NCI-H2196 (cell line): ENCODE measurements around the gene NAT16.
A peak's percentile ranks its signal among the peaks of the same experiment; 100 is the strongest.

Experiments used
- DNase-seq: peaks from one replicate; lab custom pipeline; 2025; ENCODE audit not compliant: unreplicated experiment; lab: John Stamatoyannopoulos, UW

NAT16 gene

GRCh38 chr7:101172005-101172853 lies 7.9 kb downstream of the NAT16 start:
- DNase-seq, result peak; percentile 84

GRCh38 chr7:101171442-101171837 lies 8.7 kb downstream of the NAT16 start:
- DNase-seq, result no peak

- no peak for DNase-seq
These were observed 9.3 kb downstream of the NAT16 start for GRCh38 chr7:101170617-101171441.

- no peak for DNase-seq
These were observed 10.1 kb downstream of the NAT16 start for GRCh38 chr7:101169838-101170551.

- DNase-seq, result no peak
These were observed 10.8 kb downstream of the NAT16 start for GRCh38 chr7:101169110-101169837.

GRCh38 chr7:101168412-101169049 lies 11.6 kb downstream of the NAT16 start:
- no peak for DNase-seq

- DNase-seq, result no peak
These were observed 12.3 kb downstream of the NAT16 start for GRCh38 chr7:101167645-101168411.

GRCh38 chr7:101166909-101167644 lies 13.0 kb downstream of the NAT16 start:
- DNase-seq, result peak; percentile 13

GRCh38 chr7:101166648-101166908 lies 13.5 kb downstream of the NAT16 start:
- DNase-seq, result no peak

GRCh38 chr7:101165958-101166647 lies 14.0 kb downstream of the NAT16 start:
- no peak for DNase-seq

GRCh38 chr7:101165075-101165957 lies 14.8 kb downstream of the NAT16 start, which contains the start of gene VGF:
VGF (minus strand) TSS chr7:101165569; CDS start chr7:101164843, 726 bp downstream.
- peak; percentile 99 for DNase-seq

GRCh38 chr7:101164071-101164840 lies 15.8 kb downstream of the NAT16 start:
- peak; percentile 16 for DNase-seq

GRCh38 chr7:101163279-101164070 lies 16.6 kb downstream of the NAT16 start:
- DNase-seq, result peak; percentile 80

GRCh38 chr7:101162551-101163278 lies 17.4 kb downstream of the NAT16 start:
- peak; percentile 83 for DNase-seq
